GM18858 (cell line): ENCODE measurements around the gene CLIC4.
"Not testable (repeated sequence)": the region's sequence is repeated elsewhere in the genome, so short reads cannot be mapped to it uniquely, and the experiment has no call there.

Experiments
- ATAC-seq: cut with Tn5 transposase; IDR thresholded peaks from one replicate; pipeline ENCODE4 v1.9.1; 2021; ENCODE audit not compliant: unreplicated experiment

Gene CLIC4

DNA sequence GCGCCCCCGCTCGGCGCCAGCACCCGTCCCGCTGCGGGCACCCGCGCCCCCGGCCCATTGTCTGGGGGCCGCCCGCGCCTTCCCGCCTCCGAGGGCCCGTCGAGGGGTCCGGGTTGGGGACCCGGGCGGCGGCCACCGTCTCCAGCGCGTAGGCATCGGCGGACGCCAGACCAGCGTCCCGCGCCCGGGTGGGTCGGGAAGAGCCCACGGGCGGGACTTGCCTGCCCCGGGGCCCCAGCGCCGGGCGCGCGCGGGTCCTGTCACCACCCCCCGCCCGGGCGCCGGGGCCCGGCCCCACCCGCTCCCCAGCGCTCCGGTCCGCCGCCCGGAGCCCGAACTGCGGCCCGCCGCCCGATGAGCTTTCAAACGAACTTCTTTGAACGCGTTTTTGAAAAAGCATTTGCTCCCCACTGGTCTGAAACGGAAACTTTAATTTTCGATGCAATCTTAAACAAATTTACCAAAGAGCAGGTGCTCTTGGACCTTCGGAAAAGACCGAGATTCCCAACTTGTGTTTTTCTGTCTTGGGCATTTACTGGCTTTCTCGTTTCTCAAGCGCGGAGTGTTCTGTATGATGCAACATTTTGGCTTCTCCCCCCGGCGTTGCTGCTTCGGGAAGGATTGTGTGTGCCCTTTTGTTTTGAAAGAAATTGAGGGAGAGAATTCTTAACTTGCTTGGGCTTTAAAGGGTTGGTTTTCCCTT, 615 bp downstream of the CLIC4 start:
- peak; percentile 7 for ATAC-seq

DNA sequence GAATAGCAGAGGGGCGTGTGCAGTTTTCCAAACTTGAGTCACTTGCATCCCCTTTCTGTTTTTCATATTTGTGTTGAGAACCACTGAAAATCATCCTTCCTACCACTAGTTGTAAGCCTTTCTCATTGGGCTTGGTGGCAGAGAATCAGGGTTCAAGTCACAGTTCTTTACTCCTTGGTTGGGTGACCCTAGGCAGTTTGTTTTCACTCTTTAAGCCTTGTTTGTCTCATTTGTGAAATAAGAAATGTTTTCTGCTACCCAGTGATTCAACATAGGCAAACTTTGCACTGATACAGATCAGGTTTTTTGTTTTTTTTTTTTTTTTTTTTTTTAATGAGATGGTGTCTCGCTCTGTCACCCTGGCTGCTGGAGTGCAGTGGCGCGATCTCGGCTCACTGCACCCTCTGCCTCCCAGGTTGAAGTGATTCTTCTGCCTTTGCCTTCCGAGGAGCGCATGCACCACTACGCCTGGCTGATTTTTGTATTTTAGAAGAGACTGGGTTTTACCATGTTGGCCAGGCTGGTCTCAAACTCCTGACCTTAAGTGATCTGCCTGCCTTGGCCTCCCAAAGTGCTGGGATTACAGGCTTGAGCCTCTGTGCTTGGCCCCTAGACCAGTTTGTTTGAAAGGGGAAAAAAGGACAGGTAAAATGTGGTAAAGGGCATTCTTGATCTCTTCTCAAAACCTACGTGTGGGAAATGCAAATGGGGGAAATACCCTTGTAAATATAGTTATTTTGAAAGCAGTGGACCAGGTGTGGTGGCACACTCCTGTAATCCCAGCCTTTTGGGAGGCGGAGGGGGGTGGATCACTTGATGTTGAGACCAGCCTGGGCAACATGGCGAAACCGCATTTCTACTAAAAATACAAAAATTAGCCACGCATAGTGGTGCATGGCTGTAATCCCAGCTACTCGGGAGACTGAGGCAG, 3.2 kb downstream of the CLIC4 start:
- ATAC-seq = no peak

DNA sequence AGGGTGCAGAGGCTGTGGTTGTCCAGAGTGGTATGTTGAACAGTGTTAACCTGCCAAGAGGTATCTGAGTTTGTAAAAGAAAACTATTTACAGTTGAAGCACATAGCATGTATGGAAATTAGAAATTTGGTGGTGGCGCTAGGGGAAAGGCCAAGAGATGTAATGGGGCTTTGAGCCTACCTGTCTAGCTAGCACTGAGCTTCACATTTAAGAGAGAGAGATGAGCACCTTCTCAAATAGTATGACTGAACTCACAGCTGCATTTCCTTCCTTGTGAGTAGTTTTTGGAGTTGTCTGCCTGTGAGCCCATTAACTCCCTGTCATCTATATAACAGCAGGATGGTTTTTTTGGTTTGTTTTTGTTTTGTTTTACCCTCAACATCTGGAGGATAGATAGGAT, 4.0 kb downstream of the CLIC4 start:
- no peak for ATAC-seq

DNA sequence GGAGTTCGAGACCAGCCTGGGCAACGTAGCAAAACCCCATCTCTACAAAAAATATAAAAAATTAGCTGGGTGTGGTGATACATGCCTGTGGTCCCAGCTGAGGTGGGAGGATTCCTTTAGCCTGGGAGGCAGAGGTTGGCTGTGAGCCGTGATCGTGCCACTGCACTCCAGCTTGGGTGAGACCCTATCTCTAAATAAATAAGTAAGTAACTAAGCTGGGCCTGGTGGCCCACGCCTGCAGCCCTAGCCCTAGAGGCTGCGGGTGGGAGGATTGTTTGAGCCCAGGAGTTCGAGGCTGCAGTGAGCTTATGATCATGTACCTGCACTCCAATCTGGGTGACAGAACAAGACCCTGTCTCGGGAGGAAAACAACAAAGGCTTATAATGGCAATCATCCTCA, 4.6 kb downstream of the CLIC4 start:
- no peak for ATAC-seq

DNA sequence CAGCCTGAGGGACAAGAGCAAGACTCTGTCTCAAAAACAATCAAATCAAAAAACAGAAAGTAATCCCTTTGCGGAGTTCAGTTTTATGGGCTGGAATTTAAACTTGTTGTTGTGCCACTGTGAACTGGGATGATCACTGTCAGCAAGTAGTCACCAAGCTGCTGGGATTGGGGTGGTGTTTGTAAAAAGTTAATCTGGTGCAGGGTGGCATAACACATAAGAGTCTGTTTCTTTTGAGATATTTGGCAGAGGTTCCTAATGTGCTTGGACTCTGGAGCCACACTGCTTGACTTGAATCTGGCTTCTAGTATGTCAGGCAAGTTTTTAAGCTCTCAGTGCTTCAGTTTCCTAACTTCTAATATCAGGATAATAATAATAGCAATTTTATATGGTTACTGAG, 6.6 kb downstream of the CLIC4 start:
- no peak for ATAC-seq

DNA sequence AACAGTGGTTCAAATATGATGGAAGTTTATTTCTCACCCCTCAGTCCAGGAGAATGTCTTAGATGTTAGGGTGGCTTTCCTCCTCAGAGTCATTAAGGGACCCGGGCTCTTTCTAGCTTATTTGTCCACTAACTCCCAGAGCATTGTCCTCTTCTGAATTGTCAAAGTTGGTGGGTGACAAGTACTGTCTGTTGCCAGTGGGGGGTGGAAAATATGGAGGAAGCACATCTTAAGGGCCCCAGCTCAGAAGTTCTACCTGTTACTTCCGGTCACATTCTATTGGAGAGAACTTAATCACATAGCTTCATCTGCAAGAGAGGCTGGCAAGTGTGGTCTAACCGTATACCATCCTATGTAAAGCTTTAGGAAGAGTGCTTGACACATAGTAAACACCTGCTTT, 7.1 kb downstream of the CLIC4 start:
- no peak for ATAC-seq

DNA sequence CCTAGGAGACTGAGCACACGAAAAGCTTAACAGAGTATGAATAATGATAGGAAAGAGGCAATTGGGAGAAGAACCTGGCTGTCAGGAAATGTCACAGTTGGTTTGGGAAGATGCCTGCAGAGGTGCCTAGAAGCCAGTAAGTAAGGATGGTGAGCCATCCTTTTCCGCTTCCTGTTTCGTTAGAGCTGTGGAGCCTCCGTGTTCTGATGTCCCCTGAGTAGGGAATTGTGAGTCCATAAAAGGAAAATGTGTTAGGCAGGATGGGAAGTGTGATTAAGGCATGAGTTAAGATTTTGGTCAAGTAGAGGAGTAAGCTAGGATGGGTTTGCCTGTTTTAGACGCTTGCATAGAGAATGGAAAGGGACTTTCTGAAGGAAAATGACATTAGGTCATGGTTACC, 9.0 kb downstream of the CLIC4 start:
- ATAC-seq = no peak

DNA sequence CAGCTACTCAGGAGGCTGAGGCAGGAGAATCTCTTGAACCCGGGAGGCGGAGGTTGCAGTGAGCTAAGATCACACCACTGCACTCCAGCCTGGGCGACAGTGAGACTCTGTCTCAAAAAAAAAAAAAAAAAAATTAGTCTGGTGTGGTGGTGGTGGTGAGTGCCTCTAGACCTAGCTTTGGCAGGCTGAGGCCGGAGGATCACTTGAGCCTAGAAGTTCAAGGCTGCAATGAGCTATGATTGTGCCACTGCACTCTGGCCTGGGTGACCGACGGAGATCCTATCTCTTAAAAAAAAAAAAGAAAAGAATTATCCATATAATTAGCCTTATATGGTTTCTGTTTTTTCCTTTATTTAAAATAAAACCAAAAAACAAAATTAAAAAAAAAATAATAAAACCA, 10.1 kb downstream of the CLIC4 start:
- ATAC-seq = not testable (repeated sequence)

DNA sequence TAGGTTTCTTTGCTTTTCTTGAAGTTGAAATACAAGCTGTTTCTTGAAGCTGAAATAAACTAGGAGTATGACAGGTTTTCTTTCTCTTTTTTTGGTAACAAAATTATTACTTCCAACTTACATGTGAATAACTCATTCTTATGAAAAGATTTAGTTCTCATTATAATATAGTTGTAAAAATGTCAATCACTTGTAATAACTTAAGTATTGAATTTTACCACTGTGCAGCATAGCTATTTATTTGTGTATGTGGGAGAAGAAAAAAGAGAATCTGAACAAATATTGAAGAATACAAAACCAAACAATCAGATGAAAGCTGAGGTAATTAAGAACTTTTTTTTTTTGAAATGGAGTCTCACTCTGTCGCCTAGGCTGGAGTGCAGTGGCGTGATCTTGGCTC, 11.1 kb downstream of the CLIC4 start:
- no peak for ATAC-seq

DNA sequence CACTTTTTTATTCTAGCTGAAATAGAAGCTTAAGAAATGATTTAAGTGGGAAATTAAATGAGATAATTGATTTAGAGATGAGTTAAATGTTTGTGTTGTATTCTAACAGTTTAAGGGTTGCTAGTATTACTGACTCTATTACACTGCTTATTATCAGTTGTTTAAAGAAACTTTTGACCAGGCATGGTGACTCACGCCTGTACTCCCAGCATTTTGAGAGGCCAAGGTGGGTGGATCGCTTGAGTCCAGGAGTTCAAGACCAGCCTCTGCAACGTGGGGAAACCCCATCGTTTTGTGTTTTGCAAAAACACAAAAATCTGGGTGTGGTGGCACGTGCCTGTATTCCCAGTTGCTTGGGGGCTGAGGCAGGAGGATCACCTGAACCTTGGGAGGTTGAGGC, 14.2 kb downstream of the CLIC4 start:
- ATAC-seq = no peak

DNA sequence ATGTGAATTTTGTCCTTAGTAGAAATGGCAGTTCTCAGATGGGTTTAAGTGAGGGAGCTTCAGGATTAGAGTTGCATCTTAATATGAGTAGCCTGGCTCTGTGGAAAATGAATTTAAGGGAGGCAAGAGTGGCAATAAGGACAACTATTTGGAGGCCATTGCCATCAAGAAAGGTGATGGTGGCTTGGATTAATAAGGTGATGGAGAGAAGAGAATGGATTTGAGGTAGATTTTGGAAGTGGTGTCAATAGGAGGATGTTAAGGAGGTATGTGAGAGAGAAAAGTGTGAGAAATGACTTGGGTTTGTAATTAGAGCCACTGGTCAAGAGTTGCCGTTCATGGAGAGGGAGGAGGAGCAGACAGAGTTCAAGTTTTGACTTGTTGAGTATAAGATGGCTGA, 16.3 kb downstream of the CLIC4 start:
- no peak for ATAC-seq

DNA sequence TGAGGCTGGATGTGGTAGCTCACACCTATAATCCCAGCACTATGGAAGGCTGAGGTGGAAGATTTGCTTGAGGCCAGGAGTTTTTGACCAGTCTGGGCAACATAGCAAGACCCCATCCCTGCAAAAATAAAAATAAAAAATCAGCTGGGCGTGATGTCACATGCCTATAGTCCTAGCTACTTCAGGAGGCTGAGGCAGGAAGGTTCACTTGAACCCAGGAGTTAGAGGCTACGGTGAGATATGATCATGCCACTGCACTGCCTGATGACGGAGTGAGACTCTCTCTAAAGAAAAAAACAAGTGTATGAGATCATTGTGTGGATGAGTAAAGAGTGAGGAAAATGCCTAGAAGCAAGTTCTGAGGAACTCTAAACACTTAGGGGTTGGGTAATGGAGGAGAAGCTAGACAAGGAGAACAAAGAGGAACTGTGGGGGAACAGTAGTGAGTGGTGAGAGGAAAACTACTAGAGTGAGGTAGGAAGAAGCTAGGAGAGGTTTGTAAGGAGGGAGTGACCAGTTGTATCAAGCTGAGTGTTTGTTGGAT, 17.0 kb downstream of the CLIC4 start:
- no peak for ATAC-seq

DNA sequence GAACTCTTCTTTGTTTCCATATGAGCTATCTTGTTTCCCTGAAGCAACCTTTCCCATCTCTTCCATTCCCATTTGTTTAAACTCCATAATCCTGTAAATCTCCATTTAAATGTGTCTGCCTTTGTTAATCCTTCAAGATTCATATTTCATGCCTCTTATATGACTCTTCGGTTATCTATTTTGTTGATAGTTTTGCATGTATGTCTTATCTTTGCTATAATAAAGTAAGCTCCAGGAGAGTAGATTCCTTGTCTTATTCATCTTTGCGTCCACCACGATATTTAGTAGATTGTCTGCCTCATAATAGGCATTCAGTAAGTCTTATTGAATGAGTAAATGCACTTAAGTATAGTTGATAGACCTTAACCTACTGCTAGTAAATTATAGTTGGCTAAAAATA, 18.4 kb downstream of the CLIC4 start:
- ATAC-seq = no peak

DNA sequence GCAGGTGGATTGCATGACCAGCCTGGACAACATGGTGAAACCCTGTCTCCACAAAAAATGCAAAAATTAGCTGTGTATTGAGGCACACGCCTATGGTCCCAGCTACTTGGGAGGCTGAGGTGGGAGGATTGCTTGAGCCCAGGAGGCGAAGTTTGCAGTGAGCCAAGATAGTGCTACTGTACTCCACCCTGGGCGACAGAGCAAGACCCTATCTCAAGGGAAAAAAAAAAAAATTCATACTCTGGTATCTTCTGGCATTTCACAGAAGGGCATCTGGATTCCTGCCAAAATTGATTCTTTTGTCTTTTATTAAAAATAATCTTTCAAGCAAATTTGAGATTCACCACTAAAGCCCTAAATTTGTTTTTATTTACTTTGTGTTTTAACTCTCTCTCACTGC, 19.2 kb downstream of the CLIC4 start:
- no peak for ATAC-seq

DNA sequence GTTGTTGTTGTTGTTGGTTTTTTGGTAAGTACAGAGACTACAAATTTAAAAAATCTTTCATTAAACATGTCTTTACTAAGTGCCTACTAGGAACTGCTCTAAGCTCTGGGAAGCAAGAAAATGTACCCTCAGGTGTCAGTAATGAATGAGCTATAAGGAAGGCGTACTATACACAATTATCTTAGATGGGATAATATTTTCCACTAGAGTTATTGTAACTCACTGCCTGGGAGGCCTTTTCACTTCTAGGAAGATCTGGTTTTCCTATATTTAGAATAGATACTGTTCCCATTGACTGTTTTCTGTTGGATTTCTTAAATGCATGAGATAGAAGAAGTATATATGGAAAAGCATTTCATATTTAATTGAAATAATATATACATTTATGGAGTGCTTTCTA, 19.6 kb downstream of the CLIC4 start:
- ATAC-seq = no peak

DNA sequence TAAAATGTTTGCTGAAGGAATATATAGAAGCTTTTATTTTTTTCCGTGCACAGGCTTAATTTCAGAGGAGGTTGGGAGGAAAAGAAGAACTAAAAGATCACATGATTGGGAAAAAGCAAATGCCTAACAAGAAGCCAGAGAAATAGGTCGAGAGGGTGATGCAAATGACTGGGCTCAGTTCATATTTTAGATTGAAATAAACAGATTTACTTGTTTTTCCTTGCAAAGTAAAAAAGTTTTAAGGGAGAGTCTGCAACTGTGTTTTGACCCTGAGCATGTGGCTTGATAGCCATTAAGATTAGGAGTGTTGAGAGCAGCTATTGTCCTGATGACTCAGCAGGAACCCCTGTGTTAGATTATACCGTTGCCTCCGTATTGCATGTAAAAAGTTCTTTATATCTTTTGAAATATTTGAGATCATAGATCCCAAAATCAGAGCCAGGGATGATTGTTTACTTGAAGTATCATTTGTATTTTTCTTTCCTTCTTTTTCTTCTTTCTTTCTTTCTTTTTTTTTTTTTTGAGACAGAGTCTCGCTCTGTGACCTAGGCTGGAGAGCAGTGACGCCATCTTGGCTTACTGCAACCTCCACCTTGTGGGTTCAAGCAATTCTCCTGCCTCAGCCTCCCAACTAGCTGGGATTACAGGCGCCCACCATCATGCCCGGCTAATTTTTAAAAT, 20.2 kb downstream of the CLIC4 start:
- ATAC-seq = no peak

DNA sequence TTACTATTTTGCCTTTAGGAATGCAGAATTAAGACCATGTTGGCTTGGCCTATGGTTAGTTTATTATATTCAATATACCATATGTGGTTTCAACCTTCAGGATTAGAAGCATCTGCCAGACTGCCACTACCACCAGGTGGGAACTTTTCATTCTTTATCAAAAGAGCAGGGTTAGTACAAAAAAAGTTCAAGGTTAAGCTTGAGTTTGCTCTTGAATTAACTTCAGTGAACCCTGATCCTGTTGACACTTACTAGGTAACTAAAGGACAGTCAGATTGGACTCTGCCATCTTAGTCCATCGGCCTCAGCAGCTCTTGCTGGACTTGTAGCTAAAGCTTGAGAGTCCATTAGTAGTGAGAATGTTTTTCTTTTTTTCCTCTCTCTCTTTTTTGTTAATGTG, 22.1 kb downstream of the CLIC4 start:
- no peak for ATAC-seq

DNA sequence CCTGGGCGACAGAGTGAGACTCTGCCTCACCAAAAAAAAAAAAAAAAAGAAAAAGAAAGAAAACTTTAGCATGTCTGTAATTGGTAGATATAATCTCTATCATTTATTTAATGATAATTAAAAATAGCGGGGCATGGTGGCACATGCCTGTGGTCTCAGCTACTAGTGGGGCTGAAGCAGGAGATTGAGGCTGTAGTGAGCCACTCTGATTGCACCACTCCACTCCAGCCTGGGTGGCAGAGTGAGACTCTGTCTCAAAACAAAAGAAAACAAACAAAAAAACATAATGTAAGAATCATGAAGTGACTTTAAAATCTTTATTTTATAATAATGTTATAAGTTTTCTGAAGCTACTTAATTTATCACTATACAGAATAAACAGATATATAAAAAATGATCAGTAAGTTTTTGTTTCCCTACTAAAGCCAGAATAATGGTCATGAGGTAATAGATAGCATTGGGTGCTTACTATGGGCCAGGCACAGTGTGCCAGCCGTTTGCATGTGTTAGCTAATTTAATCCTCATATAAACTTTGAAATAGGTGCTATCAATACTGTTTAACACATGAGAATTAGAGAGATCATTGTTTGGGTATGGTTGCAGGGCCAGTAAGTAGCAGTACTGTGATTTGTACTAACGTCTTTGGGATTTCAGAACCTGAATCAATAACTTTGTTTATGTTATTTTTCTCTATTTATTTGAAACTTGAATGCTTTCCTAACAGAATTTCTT, 23.8 kb downstream of the CLIC4 start:
- no peak for ATAC-seq

DNA sequence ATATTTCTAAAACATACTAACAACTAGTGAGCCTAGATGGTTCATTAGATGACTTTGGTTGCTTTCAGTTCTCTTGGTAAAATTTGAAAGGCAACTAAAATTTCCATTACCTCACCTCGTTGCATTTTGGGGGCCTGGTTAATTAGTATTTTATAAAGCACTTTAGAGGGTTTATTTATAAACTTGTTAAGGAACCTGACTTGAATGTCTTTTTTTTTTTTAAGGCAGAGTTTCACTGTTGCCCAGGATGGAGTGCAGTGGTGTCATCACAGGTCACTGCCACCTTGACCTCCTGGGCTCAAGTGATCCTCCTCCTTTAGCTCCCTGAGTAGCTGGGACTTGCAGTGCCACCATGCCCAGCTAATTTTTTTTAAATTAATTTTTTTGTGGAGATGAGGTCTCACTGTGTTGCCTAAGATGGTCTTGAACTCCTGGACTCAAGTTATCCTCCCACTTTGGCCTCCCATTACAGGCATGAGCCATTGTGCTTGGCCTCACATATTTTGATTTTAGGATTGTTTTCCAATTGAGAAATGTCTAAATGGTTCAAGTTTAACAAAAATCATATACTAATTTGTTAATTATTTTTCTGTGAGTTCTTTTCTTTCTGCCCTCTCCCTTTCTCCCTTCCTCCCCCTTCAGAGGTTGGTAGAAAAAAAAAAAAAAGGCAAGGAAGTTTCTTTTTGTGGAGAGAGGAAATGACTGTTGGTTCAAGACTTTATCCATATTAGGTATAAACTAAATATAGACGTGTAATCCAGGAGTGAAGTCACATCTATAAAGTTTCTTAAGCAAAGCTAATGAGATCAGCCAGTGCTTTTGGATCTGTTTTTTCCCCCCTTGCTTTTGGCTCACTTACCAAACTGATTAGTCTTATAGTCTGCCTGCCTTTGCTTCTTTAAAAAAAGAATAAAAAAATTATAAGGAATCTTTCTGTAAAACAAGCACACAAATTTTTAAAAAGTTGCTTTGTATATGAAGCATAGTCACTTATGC, 24.7 kb downstream of the CLIC4 start:
- no peak for ATAC-seq

DNA sequence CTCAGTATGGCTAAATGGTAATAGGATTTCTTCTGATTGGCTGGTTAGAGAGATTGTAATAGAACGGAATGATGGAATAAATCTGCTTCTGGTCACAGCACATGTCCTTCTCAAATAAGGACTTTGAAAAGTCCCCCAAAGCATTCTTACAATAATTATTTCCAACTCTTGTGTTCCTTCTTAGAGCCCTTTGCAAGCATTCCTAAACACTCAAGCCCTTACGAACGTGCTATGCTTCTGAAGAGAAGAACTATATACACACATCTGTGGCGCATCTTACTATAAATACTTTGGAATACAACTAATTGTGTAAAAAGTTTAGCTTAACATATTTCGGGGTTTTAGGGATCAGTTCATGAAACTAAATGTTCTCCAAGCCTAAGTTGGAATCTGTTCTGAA, 25.6 kb downstream of the CLIC4 start:
- no peak for ATAC-seq
